GM06990 (cell line): ENCODE measurements around the gene DQX1.
"Not testable (repeated sequence)": the region's sequence is repeated elsewhere in the genome, so short reads cannot be mapped to it uniquely, and the experiment has no call there.

Experiments
- DNase-seq: peaks from one replicate; pipeline ENCODE4 v3.0.0-alpha.2; 2011; ENCODE audit not compliant: insufficient read length; ENCODE audit errors: extremely low read depth
- H3K27me3 ChIP-seq: replicated peaks from 2 replicates; pipeline ENCODE4 v1.6.0; 2011; ENCODE audit warnings: low read length; ENCODE audit not compliant: control insufficient read depth, insufficient read depth
- H3K36me3 ChIP-seq: 2 replicates; pipeline ENCODE4 v1.5.1; 2011; ENCODE audit warnings: low read length; ENCODE audit not compliant: control insufficient read depth, insufficient read depth
- H3K4me3 ChIP-seq: replicated peaks from 2 replicates; pipeline ENCODE4 v1.5.1; 2011; ENCODE audit warnings: low read depth, mild to moderate bottlenecking, control low read depth, low read length
- CTCF ChIP-seq: IDR thresholded peaks from 2 replicates; pipeline ENCODE4 v1.5.1; 2011; ENCODE audit warnings: low read length, control low read depth, mild to moderate bottlenecking, inconsistent platforms; ENCODE audit not compliant: insufficient read depth, poor library complexity, severe bottlenecking

Gene DQX1

DNA sequence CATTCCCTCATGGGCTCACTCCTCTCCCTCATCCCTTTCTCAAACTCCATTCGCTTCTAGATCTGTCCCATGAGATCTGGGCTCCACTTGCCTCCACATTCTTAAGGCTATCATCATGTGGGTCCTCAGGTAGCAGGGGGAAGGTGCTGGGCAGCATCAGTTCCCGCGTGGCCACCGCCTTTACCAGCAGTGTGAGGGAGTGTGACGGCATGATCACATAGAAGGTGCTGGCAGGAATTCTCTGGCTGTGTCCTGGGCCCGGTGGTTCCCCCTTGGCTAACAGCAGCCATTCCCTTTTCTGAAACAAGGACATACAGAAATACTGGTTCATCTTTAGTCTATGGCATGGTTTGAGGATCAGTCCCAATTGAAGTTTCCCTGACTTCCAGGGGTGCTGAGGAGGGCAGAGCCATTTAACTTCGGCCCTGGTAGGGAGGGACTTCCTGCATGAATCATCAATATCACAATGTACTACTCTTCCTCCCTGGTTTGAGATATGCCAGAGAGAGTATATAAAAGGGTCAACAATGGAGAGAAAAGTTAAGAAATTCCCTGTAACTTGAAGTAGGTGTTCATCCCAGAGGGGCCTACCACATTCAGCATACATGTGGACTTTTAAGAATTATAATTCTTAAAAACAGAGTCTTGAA lies 36.2 kb upstream of the DQX1 start:
- H3K4me3 ChIP-seq: no peak overlapping the region
- DNase-seq: no peak
- no peaks in the 10 kb centered on the region for H3K27me3 ChIP-seq
- peaks cover 4% of the 10 kb centered on the region for H3K36me3 ChIP-seq
- no peak for TF ChIP-seq CTCF

- not testable (repeated sequence) for H3K27me3 ChIP-seq, H3K4me3 ChIP-seq, DNase-seq
- peaks cover 14% of the 10 kb centered on the region for H3K36me3 ChIP-seq
Observed at GRCh38 chr2:74561022-74561421, 35.0 kb upstream of the DQX1 start.

DNA sequence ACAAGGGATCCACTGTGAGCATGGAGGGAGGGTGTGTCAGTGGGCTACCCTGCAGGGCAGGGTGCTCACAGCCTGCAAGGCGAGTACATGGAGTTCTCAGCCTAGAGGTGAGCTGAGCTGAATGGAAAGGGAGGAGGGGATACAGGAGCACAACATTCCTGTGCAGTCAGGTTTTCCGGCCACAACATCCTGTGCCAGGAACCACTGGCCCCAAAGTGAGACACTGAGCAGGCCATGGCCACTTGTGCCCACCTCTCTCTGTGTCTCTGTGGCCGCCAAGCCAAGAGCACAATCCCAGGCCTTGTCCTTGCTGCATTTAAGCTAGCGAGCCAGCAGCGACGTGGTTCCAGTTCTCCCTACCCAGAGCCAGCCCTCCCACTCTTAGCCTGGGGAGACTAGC lies 34.6 kb upstream of the DQX1 start:
- H3K27me3 ChIP-seq: no peaks in the 10 kb centered on the region
- no peak for DNase-seq
- H3K4me3 ChIP-seq: no peak overlapping the region
- TF ChIP-seq CTCF: no peak
- peaks cover 14% of the 10 kb centered on the region for H3K36me3 ChIP-seq

- no peak for DNase-seq
- TF ChIP-seq CTCF: no peak
- peaks cover 14% of the 10 kb centered on the region for H3K36me3 ChIP-seq
- H3K4me3 ChIP-seq: no peak overlapping the region
- no peaks in the 10 kb centered on the region for H3K27me3 ChIP-seq
Observed at GRCh38 chr2:74559912-74560311, 33.9 kb upstream of the DQX1 start.

DNA sequence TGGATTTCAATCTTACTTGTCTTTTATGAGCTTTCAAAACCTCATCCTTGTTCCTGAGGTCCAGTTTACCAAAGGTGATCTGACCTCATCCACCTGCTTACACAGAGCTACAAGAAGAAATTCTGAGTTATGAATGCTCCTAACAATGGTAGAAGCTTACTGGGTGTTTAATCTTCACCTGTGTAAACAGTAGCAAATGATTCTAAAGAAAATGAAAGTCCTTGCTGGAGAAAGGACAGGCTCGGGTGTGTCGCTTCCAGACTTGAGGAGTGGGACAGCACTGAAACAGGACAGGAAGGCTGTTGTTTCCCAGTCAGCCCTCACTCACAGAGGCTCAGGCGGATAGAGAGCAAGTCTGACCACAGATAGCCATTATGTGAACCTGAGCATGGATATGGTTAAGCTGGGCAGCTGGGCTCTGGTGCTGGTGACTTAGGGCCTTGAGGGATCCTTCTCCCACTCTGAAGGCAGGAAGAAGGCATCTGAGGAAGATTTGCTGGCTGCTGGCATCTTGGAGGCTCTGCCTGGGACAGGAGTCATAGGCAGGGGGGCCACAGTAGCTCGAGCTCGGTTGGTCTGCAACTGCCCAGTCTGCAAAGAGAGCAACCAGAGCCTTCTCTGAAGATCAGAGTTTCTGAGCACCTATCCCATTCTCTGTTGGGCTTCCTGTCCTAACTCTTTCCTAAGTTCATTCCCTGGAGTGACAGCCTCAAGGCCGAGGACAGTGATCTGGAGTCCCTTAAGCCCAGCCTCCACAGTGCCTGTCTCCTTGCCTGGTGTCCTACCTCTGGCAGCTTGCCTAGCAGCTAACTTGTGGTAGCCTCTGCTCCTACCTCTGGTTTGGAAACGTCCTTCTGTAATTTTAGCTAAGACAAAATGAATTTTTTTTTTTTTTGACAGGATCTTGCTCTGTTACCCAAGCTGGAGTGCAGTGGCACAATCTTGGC lies 32.5 kb upstream of the DQX1 start:
- H3K36me3 ChIP-seq: peaks cover 14% of the 10 kb centered on the region
- no peak for TF ChIP-seq CTCF
- no peaks in the 10 kb centered on the region for H3K27me3 ChIP-seq
- DNase-seq: no peak
- H3K4me3 ChIP-seq: no peak overlapping the region

DNA sequence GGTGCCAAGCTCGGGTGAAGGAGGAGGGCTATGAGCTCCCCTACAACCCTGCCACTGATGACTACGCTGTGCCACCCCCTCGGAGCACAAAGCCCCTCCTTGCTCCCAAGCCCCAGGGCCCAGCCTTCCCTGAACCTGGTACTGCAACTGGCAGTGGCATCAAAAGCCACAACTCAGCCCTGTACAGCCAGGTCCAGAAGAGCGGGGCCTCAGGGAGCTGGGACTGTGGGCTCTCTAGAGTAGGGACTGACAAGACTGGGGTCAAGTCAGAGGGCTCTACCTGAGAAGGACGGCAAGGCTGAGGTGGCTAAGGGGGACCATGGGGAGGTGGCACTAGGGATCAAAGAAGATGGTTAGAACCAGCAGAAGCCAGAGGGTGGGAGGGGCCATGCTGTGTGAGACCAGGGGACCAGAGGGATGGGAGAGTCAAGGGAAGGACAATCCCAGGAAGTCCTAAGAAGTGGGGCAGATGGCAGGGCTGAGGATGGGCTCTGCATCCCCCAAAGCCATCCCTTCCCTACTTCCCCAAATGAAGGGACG lies 30.9 kb upstream of the DQX1 start:
- TF ChIP-seq CTCF: no peak
- Histone ChIP-seq H3K4me3 (no peak overlapping the region), H3K36me3 (peaks cover 14% of the 10 kb centered on the region), H3K27me3 (no peaks in the 10 kb centered on the region)
- DNase-seq: no peak
